HG03520 (cell line): ENCODE data around the gene AOC1.

ENCODE experiments used
- ATAC-seq: cut with Tn5 transposase; IDR thresholded peaks from one replicate; pipeline ENCODE4 v1.9.1; 2021; ENCODE audit warnings: mild to moderate bottlenecking, moderate library complexity; ENCODE audit not compliant: unreplicated experiment

The AOC1 gene

GRCh38 chr7:150830937-150831336 is 21.4 kb upstream of the AOC1 start:
- no peak for ATAC-seq

GRCh38 chr7:150831851-150832250 is 20.5 kb upstream of the AOC1 start:
- no peak for ATAC-seq

DNA sequence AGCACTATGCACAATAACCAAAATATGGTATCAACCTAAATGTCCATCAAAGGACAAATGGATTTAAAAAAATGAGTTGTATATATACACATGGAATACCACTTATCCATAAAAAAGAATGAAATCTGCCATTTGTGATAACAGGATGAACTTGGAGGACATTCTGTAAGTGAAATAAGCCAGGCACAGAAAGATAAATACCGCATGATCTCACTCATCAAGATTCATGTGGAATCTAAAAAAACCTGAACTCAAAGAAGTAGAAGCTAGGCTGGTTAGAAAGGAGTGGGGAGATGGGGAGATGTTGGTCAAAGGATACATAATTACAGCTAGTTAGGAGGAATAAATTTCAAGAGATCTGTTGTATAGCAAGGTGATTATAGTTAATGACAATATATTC is 17.3 kb upstream of the AOC1 start:
- ATAC-seq, result no peak

GRCh38 chr7:150835702-150836280 is 16.5 kb upstream of the AOC1 start:
- no peak for ATAC-seq

DNA sequence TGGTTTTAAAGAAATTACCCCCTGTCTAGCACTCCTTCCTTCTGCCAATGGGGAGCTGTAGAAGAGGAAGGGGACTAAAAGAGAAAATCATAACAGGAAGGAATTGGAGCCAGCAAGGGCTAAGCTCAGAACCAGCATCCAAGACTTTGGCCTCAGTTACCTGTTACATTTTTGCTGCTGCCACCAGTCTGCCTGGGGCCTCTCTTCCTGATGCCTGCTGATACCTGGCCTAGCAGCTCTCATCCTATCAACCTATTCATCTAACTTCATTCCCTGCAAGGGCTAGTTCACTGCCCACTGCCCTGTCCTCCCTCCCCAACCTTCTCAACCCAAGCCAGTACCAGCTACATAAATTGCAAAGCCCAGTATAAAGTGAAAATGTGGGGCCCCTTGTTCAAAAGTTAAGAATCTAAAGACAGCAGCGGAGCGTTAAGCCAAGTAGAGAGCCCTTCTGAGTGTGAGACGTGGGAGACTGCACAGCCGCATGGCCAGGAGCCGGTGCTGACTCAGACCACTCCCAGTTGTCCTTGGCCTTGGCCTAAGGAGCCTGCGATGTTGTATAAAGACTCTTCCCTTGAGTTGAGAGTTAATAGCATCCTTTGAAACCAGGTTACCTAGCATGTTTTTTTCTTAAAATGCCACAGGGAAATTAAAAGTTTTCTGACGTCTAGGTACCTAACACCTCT is 13.2 kb upstream of the AOC1 start:
- ATAC-seq, result no peak

GRCh38 chr7:150842018-150842417 is 10.3 kb upstream of the AOC1 start:
- no peak for ATAC-seq

- ATAC-seq, result no peak
Observed at GRCh38 chr7:150842716-150843115, 9.6 kb upstream of the AOC1 start.

DNA sequence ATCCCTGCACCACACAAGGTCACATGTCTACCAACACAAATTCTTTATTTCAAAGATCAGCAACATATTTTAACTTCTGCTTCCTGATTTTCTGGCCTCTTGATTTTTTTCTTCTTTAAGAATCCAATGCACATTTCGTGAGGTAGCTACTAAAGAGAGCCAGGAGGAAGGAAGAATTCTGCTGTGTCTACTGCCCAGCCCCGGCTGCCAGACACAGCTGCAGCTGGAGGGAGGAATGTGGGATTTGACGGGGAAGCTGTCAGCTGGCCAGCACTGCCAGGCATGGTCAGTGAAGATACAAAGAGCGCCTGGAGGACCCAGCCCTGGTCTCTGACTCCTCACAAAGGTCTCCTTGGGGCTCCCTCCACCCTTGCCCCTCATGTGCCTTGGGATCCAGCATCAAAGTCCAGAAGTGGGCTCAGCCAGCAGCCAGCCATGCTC is 6.9 kb upstream of the AOC1 start:
- no peak for ATAC-seq

- ATAC-seq, result no peak
Observed at GRCh38 chr7:150846291-150847115, 5.8 kb upstream of the AOC1 start.

DNA sequence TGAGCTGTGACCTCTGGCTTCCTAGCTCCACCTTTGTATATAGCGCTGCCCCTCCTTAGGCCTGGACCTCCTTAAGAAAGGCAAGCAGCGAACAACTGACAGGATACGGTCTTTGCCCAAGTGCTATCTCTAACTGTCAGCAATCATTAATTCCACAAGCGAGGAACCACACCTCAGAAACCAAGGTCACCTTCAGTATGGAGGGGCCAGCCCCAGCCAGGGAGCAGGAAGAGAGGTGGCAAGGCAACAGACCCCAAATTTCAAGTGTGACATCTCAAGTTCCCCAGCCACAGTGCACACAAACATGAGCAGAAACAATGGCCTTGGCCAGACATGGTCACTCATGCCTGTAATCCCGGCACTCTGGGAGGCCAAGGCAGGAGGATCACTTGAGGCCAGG is 4.8 kb upstream of the AOC1 start:
- no peak for ATAC-seq

GRCh38 chr7:150848111-150848510 is 4.2 kb upstream of the AOC1 start:
- no peak for ATAC-seq

DNA sequence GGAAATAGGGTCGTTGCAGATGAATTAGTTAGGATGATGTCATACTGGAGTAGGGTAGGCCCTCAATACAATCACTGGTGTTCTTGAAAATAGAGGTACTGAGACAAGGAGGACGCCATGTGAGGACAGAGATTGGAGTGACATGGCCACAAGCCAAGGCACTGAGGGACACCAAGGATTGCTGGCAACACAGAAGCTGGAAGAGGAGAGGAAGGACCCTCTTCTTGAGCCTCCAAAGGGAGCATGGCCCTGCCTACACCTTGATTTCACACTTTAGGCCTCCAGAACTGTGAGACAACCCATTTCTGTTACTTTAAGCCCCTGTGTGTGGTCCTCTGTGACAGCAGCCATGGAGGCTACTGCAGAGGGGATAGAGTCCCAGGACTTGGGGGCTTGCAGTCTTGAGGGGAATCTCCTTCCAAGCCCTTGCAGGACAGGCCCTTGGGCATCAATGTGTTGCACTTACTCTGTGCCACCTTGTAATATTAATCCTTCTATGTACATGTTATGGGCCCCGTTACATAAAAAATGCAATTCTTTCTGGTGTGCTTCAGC is 3.7 kb upstream of the AOC1 start:
- ATAC-seq, result no peak

GRCh38 chr7:150849204-150849775 is 3.0 kb upstream of the AOC1 start:
- no peak for ATAC-seq

DNA sequence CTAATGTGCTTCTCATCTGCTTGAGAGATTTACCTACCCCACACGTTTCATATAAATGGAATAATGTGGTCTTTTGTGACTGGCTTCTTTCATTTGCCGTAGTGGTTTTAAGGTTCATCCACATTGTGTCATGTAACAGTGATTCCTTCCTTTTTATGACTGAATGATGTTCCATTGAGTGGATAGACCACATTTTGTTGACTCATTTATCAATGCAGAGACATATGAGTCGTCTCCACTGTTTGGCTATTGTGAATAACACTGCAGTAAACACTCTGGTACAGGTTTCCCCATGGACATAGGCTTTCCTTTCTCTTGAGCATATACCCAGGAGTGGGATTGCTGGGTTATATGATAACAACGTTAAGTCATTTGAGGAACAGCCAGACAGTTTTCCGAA is 2.0 kb upstream of the AOC1 start:
- no peak for ATAC-seq

- no peak for ATAC-seq
Observed at GRCh38 chr7:150851492-150852370, 586 bp upstream of the AOC1 start.

- no peak for ATAC-seq
Observed at GRCh38 chr7:150854066-150855000, 2.0 kb downstream of the AOC1 start.

DNA sequence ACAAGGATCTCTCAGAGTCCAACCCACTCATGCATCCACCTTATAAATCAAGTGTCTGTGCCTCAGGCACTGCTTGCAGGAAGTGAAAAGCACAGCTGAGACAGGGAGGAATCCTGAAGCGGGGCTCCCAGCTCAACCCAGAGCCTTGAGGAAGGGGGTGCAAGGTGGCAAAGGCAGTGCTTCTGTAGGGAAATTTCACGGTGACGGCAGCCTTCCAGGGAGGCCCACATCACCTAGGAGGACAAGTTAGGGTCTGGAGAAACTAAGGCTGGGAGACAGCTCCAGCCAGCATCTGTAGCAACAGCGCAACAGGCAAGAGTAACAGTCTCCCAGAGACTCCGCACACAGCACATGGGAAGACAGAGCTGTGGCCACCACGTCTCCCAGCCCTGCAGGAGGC is 2.7 kb downstream of the AOC1 start:
- no peak for ATAC-seq

DNA sequence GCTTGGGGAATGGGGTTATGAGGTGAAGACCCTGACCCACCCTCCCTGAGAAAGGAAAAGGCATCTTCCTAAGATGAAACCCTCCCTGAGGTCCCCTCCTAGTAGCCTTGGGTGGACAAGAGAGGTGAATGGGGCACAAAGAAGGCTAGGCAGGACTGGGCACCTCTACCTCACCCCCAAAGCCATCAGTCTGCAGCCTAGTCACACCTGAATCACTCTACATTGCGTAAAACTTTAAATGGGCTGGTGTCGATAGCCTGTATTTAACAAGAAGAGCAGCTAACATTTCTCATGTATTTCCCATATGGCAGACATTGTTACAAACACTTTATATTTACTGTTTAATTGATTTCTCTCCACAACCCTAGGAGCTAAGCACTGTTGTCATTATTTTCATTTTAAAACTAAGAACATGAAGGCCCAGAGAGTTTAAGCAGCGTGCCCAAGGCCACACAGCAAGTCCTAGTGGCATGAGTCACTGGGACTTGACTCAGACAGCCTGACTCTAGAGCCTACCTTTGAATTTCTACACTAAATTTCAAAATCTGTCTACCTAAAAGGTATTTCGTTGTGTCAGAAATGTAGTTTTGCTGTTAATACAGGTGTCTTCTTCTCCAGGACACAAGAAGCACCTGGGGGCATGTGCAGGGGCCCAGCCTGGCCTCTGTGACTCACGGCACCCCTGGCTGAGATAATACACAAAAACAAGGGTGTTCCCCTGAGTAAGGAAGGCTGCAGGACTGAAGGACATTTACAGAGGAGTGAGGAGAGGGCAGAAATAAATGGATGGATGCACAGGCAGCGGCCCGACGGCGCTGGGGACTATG is 3.4 kb downstream of the AOC1 start:
- no peak for ATAC-seq
